Epithelial cell of prostate (primary cell): ENCODE measurements around the gene MUC5AC.
"Not testable (repeated sequence)": the region's sequence is repeated elsewhere in the genome, so short reads cannot be mapped to it uniquely, and the experiment has no call there.

Experiments
- DNase-seq: peaks from one replicate; pipeline ENCODE4 v3.0.0-alpha.2; 2011; ENCODE audit warnings: low read depth, low spot score
- H3K27ac ChIP-seq: fragments of 450-650 bp; 2 replicates; pipeline ENCODE4 v1.5.1; 2017; ENCODE audit warnings: mild to moderate bottlenecking

Gene MUC5AC, protein sequence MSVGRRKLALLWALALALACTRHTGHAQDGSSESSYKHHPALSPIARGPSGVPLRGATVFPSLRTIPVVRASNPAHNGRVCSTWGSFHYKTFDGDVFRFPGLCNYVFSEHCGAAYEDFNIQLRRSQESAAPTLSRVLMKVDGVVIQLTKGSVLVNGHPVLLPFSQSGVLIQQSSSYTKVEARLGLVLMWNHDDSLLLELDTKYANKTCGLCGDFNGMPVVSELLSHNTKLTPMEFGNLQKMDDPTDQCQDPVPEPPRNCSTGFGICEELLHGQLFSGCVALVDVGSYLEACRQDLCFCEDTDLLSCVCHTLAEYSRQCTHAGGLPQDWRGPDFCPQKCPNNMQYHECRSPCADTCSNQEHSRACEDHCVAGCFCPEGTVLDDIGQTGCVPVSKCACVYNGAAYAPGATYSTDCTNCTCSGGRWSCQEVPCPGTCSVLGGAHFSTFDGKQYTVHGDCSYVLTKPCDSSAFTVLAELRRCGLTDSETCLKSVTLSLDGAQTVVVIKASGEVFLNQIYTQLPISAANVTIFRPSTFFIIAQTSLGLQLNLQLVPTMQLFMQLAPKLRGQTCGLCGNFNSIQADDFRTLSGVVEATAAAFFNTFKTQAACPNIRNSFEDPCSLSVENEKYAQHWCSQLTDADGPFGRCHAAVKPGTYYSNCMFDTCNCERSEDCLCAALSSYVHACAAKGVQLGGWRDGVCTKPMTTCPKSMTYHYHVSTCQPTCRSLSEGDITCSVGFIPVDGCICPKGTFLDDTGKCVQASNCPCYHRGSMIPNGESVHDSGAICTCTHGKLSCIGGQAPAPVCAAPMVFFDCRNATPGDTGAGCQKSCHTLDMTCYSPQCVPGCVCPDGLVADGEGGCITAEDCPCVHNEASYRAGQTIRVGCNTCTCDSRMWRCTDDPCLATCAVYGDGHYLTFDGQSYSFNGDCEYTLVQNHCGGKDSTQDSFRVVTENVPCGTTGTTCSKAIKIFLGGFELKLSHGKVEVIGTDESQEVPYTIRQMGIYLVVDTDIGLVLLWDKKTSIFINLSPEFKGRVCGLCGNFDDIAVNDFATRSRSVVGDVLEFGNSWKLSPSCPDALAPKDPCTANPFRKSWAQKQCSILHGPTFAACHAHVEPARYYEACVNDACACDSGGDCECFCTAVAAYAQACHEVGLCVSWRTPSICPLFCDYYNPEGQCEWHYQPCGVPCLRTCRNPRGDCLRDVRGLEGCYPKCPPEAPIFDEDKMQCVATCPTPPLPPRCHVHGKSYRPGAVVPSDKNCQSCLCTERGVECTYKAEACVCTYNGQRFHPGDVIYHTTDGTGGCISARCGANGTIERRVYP (N-terminal part only)

DNA sequence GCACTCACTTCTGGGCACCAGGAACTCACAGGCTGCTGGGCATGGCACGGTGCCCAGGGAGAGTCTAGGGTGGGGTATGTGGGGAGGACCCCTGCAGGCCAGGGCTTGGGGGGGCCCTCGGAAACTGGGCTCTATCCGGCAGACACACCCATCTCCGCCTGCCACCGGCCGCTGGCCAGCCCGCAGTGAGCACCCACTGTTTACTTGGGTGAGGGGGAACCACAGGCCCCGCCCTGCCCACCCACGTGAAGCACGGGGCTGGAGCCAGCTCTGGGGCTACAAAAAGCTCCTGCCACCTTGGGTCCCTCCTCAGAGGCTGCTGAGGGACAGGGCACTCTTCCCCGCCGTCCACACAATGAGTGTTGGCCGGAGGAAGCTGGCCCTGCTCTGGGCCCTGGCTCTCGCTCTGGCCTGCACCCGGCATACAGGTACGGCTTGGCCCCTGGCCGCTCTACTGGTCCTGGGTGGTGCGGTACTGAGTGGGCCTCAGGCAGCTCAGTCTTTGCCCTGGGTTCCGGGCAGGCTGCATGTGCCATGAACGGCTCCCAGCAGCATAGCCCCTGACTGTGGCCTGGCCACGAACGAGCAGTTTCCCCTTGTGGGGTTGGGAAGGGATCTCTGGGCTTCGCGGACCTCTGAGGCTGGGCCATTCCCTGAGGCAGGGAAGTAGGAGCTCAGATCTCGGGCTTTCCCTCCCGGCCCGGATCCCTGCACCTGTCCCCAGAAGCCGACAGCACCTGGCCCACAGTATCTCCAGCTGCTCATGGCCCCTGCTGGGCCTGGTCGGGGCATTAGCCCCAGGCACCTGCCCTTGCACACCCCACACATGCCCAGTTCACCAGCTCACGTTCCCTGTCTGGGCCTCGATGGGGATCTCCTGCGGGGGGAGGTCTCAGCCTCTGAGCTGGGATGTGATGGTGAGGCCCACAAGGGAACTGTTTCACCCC is at the start of gene MUC5AC:
Gene MUC5AC (plus strand): TSS at position 309 of the 947 bp plus-strand sequence. CDS start 47 bp downstream, at position 356.
- DNase-seq = no peak
- H3K27ac ChIP-seq = no peak within 1 kb of the TSS

DNA sequence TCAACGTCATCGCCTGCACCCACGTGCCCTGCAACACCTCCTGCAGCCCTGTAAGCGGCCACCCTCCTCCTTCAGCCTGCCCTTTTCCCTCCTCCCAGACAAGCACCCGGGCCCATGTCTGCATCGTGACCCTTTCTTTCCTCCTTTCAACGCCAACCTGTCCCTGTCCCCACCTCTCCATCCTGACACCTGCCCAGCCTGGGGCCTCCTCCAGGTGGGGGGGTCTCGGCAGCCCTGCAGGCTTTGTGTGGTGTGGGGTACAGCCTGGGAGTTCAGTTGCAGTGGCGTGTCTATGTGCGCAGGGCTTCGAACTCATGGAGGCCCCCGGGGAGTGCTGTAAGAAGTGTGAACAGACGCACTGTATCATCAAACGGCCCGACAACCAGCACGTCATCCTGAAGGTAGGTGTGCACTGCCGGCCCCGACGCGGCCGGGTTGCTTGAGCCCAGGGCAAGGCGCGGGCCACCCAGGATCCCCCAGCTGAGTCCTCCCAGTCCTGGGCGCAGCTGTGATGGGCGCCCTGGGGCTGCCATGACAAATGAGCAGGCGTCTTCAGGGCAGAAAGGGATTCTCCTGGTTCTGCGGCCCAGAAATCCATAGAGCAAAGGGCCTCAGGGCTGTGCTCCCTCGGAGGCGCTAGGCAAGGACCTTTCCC is 49.4 kb upstream of the MUC5AC start:
- DNase-seq = no peak
- H3K27ac ChIP-seq = no peak overlapping the region

DNA sequence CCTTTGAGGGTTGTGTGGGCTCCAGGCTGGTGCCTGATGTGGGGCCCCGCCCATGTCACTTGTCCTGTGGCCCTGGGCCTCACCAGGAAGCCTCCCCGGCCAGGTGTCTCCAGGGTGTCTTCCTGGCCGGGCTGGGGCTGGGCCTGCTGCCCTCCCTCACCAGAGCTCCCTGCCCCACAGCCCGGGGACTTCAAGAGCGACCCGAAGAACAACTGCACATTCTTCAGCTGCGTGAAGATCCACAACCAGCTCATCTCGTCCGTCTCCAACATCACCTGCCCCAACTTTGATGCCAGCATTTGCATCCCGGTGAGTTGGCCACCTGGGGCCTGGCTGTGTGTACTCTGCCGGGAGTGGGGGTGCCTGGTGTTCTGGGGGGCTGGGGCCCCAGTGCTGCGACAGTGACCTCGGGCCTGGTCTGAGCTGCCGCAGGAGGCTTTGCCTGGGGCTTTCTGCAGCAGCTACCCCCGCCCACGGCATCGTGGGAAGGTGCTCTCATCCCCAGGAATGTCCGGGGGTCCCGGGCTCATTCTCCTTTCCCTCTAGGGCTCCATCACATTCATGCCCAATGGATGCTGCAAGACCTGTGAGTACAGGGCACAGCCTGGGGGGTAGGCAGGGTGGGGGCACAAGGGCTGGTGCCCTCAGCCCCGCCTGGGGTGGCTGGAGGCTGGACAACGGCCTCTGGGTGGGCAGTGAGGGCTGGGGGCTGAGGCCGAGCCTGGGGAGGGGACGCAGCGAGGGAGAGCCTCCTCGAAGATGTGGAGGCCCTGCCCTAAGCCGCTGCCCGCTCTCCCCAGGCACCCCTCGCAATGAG is 48.4 kb upstream of the MUC5AC start:
- no peak overlapping the region for H3K27ac ChIP-seq
- DNase-seq = no peak

DNA sequence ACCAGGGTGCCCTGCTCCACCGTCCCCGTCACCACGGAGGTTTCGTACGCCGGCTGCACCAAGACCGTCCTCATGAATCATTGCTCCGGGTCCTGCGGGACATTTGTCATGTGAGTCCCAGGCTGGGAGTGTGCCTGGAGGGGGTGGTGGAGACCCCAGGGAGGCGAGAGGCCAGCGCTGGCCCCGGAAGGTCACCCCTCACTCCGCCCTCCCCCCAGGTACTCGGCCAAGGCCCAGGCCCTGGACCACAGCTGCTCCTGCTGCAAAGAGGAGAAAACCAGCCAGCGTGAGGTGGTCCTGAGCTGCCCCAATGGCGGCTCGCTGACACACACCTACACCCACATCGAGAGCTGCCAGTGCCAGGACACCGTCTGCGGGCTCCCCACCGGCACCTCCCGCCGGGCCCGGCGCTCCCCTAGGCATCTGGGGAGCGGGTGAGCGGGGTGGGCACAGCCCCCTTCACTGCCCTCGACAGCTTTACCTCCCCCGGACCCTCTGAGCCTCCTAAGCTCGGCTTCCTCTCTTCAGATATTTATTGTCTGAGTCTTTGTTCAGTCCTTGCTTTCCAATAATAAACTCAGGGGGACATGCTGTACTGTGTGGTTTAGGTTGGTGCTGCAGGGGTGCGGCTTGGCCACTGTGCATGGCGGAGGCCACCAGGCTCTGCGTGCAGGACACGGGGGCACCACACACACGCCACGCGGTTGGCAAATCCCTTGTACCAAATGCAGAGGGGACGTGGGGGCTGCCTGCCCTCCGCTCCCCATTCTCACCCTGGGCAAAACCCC is 47.6 kb upstream of the MUC5AC start:
- no peak overlapping the region for H3K27ac ChIP-seq
- DNase-seq = no peak

DNA sequence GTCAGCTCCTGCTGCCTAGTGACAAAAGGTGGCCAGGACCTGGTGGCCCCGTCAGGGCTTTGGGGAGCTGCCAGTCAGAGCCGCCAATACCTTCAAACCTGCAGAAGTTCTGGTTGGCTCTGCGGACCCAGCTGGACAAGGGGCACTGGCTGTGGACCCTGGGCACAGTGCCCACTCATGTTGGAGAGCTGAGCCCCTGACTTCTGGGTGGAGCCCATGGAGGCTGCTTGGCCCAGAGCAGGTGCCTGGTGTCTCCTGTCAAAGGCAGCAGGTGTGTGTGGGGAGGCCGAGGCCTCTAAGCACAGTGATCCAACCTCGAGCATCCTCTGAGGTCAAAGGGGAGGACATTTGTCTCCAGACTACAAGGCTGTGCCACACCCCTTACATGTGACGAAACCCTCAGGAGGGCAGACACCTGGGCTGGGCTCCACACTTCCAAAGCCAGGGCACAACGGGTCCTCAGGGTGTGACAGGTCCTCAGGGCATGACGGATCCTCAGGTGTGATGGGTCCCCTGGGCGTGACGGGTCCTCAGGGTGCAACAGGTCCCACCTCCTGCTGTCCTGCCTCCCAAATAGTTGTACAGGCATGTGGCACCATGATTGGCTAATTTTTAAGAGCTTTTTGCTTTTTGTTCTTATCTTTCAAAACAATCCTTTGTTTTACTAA is 46.1 kb upstream of the MUC5AC start:
- no peak overlapping the region for H3K27ac ChIP-seq
- DNase-seq = no peak

DNA sequence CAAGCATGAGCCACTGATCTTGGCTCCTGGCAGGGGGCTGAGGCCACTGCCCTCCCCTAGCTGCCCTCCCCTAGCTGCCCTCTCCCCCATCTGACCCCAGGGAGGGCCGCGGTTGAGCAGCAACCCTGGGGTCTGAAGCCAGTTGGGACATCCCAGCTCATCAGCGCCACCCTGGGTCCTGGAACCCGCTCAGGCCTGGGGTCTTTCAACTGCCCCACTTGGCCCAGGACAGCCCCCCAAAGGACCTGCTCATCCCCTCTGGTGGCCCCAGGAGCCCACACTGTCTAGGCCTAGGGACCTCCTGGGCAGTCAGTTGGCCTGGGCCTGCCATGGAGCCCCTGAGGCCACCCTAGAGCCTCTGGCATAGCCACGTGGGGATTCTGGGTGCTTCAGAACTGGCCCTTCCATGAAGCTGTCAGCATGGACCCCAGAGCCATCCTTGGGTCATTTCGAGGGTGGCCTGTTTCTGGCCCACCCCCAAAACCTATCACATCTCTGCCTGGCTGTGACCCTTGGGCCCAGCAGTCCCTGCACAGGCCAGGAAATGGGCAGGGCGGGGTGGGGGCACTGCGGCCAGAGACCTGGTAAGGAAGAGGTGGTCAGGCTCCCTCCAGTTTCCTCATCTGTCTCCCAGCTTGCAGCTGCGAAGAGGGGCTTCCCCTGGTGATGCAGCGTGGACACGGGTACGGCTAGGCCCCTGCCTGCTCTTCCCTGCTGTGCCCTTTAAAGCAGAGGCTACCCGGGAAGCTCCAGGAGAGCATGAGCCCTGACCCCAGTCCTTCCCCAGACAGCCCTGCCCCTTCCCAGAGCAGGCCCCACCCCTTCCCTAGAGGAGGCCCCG is 45.2 kb upstream of the MUC5AC start:
- DNase-seq = no peak
- no peak overlapping the region for H3K27ac ChIP-seq

DNA sequence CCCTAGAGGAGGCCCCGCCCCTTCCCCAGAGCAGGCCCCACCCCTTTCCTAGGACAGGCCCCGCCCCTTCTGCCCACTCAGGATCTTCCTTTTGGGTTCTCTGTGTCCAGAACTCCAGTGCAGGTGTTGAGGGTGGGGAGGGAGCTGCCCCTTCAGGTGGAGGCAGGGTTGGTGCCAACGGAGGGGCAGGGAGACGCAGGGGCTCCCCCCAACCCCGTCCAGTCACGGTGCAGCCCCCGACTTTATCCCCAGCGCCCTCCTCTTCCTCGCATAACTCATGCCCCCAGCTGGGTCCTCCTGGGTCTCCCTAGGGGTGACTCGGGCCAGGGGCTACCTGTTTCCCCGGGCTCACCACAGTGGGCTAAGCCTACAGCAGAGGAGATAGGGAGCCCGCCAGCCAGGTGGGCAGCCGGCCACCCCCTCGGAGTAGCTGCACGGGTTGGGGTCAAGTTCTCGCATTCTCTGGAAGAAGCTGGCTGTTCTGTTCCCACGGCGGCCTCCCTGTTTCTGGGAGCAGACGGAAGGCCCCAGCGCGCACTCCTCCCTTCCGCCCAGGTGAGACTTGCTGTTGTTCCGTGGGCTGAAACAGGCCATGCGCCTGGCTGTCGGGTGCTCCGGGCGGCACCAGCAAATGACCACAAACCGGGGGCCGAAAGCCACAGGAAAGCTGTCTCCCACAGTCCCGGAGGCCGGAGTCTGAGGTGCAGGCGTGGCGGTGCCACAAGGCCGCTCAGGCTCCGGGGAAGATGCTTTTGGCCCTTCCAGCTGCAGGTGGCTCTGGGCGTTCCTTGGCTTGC is 44.1 kb upstream of the MUC5AC start:
- no peak for DNase-seq
- no peak overlapping the region for H3K27ac ChIP-seq

DNA sequence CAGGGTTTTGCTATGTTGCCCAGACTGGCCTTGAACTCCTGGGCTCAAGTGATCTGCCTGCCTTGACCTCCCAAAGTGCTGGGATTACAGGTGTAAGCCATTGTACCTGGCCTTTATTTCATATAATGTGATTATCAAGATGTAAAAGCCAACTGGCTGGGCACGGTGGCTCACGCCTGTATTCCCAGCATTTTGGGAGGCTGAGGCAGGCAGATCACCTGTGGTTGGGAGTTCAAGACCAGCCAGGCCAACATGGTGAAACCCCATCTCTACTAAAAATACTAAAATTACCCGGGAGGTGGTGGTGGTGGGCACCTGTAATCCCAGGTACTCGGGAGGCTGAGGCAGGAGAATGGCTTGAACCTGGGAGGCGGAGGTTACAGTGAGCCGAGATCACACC is 42.5 kb upstream of the MUC5AC start:
- not testable (repeated sequence) for H3K27ac ChIP-seq, DNase-seq

DNA sequence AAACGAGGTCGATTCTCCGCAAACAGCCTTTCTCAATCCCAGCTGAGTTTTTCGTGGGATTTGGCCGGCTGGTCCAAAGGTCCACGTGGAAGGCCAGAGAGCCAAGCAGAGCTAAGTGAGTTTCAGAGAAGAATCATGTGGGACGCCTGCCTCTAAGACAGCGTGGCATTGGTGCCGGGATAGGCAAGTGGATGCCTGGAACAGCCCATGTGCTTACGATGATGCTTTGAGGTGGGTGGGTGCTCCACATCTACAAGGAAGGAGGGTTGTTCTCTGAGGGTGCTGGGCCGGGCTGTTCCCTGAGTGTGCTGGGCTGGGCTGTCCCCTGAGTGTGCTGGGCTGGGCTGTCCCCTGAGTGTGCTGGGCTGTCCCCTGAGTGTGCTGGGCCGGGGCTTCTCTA is 41.6 kb upstream of the MUC5AC start:
- H3K27ac ChIP-seq = no peak overlapping the region
- DNase-seq = no peak

DNA sequence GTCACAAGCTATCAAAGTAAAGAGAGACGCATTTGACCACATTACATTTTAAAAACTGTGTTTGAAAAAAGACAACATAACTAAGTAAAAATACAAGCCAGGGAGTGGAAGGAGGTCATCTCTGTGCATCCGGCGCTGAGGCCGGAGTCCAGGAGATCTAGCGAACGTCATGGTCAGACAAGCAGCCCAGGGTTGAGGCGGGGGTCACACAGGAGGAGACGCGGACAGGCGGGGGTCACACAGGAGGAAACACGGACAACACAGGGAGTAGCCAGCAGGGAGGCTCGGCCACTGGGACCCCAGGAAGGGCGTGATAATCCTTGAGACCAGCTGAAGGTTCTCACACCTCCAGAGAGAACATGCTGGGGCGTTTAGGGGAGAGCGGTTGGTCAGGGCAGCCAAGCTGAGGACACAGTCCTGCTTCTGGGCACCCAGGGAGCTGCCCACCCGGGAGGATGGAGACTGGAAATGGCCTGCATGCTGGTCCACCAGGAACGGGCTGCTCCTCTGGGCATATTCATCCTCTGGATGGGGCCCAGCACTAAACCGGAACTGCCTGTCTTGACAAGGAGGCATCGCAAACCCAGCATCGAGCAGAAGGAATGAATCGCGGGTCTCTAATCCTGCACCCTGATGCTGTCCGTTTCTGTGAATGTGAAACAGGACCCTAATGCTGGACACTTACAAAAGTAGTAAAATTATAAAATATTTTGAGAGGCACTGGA is 40.9 kb upstream of the MUC5AC start:
- no peak overlapping the region for H3K27ac ChIP-seq
- no peak for DNase-seq

DNA sequence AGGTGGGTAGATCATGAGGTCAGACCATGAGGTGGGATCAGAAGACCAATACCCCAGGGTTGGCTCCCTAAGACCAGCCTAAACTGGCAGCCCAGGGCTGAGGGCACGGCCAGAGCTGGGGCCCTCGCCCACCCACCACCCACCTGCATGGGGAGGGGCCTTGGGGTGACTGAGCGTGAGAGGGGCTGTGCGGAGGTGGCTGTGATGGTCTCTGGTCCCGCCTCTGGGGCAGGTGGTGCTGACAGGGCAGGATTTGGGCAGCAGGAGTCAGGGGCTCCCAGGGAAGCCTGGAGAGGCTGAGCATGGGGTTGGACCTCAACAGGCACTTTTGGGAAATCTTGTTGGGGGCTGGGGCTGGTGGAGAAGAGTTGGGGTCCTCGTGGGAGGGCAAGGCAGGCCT is 39.8 kb upstream of the MUC5AC start:
- DNase-seq = no peak

DNA sequence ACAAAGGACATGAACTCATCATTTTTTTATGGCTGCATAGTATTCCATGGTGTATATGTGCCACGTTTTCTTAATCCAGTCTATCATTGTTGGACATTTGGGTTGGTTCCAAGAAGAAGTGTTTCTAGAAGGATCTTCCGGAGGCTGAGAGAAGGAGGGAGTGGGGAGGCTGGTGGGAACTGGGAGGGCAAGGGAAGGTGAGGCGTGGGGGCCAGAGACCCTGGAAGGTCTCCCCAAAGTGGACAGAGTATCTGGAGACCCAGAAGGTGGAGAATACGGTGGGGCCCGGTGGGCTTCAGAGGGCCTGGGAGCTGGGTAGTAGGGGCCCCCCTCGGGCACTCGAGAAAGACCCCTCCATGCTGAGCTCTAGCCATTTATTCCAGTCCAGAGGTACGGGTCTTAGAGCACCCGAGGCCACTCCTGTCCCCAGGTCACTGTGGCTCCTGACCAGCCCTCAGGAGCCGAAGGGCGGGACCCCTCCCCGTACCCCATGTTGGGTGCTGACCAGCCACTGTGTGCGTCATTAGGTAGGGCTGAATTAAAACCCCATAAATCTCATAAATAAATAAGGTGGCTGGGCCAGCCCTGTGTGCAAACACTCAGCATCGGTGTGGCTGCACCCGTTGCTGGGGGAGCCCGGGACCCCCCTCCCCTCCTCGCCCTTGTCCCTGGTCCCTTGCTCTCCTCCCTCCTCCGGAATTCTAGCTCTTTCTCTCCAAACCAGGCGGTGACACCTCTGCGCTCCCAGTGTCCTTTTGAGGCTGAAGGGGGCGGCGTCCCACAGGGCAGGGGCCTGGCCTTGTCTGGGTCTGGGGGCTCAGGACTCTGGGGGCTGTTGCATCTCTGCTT is 38.8 kb upstream of the MUC5AC start:
- H3K27ac ChIP-seq = no peak overlapping the region
- no peak for DNase-seq

More for the DNA sequence above, 39.8 kb upstream of the MUC5AC start:
- H3K27ac ChIP-seq = no peak overlapping the region

DNA sequence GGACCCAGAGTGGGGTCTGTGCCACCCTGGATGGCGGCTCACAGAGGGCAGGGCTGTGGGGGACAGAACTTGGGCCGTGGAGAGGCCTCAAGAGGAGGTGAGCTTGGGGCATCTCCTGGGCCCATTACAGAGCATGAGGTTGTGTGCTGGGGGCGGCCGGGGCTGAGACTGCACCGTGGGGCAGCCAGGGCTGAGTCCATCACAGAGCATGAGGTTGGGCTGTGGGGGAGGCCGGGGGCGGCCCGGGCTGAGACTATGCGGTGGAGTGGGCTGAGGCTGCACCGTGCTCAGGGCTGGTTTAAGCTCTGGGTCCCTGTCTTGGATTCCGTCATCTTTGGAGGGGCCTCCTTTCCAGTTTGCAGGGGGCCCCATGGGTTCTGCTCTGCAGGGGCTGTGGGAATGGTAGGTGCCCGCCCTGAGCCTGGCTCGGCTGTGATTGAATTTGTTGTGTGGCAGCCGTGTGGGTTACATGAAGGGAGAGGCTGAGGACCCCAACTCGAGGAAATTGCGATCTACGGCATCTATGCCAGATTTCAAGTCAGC is 38.1 kb upstream of the MUC5AC start:
- H3K27ac ChIP-seq = no peak overlapping the region
- no peak for DNase-seq
